IPS-NIHi11 (cell line): ENCODE measurements around the gene KIAA0040.

Experiments
- DNase-seq: peaks from one replicate; pipeline ENCODE4 v3.0.0; 2012; ENCODE audit warnings: mixed read lengths, low spot score

Gene KIAA0040

GRCh38 chr1:175200678-175201521, 8.3 kb upstream of the KIAA0040 start:
- DNase-seq = no peak

GRCh38 chr1:175198332-175198731, 5.8 kb upstream of the KIAA0040 start:
- DNase-seq = no peak

GRCh38 chr1:175197531-175197930, 5.0 kb upstream of the KIAA0040 start:
- DNase-seq = no peak

- DNase-seq = no peak
Observed at GRCh38 chr1:175195798-175196197, 3.2 kb upstream of the KIAA0040 start.

GRCh38 chr1:175195281-175195680, 2.7 kb upstream of the KIAA0040 start:
- no peak for DNase-seq

GRCh38 chr1:175193527-175193910, 943 bp upstream of the KIAA0040 start:
- no peak for DNase-seq

- peak; percentile 54 for DNase-seq
Observed at GRCh38 chr1:175192111-175192629, 406 bp downstream of the KIAA0040 start.

- no peak for DNase-seq
Observed at GRCh38 chr1:175191659-175192058, 917 bp downstream of the KIAA0040 start.

GRCh38 chr1:175188936-175189335, 3.6 kb downstream of the KIAA0040 start:
- no peak for DNase-seq

GRCh38 chr1:175186433-175187160, 6.0 kb downstream of the KIAA0040 start:
- no peak for DNase-seq

- DNase-seq = no peak
Observed at GRCh38 chr1:175185903-175186302, 6.7 kb downstream of the KIAA0040 start.

- peak; percentile 23 for DNase-seq
Observed at GRCh38 chr1:175183586-175183985, 9.0 kb downstream of the KIAA0040 start.

GRCh38 chr1:175182201-175182746, 10.3 kb downstream of the KIAA0040 start:
- DNase-seq = no peak

- no peak for DNase-seq
Observed at GRCh38 chr1:175179837-175180590, 12.6 kb downstream of the KIAA0040 start.

GRCh38 chr1:175178456-175178855, 14.1 kb downstream of the KIAA0040 start:
- DNase-seq = no peak

GRCh38 chr1:175178056-175178455, 14.5 kb downstream of the KIAA0040 start:
- peak; percentile 26 for DNase-seq

GRCh38 chr1:175176246-175176645, 16.3 kb downstream of the KIAA0040 start:
- DNase-seq = no peak

GRCh38 chr1:175174309-175175102, 18.1 kb downstream of the KIAA0040 start:
- no peak for DNase-seq

GRCh38 chr1:175173531-175173930, 19.0 kb downstream of the KIAA0040 start:
- DNase-seq = no peak

- no peak for DNase-seq
Observed at GRCh38 chr1:175172503-175172902, 20.1 kb downstream of the KIAA0040 start.
